HG02678 (cell line): Measurements from ENCODE around the gene GBP6.
A peak's percentile ranks its signal among the peaks of the same experiment; 100 is the strongest.
"Not testable (repeated sequence)": the region's sequence is repeated elsewhere in the genome, so short reads cannot be mapped to it uniquely, and the experiment has no call there.

Experiments
- ATAC-seq: cut with Tn5 transposase; IDR thresholded peaks from one replicate; pipeline ENCODE4 v1.9.1; 2021; ENCODE audit warnings: mild to moderate bottlenecking, moderate library complexity; ENCODE audit not compliant: unreplicated experiment

GBP6 gene, protein sequence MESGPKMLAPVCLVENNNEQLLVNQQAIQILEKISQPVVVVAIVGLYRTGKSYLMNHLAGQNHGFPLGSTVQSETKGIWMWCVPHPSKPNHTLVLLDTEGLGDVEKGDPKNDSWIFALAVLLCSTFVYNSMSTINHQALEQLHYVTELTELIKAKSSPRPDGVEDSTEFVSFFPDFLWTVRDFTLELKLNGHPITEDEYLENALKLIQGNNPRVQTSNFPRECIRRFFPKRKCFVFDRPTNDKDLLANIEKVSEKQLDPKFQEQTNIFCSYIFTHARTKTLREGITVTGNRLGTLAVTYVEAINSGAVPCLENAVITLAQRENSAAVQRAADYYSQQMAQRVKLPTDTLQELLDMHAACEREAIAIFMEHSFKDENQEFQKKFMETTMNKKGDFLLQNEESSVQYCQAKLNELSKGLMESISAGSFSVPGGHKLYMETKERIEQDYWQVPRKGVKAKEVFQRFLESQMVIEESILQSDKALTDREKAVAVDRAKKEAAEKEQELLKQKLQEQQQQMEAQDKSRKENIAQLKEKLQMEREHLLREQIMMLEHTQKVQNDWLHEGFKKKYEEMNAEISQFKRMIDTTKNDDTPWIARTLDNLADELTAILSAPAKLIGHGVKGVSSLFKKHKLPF

DNA sequence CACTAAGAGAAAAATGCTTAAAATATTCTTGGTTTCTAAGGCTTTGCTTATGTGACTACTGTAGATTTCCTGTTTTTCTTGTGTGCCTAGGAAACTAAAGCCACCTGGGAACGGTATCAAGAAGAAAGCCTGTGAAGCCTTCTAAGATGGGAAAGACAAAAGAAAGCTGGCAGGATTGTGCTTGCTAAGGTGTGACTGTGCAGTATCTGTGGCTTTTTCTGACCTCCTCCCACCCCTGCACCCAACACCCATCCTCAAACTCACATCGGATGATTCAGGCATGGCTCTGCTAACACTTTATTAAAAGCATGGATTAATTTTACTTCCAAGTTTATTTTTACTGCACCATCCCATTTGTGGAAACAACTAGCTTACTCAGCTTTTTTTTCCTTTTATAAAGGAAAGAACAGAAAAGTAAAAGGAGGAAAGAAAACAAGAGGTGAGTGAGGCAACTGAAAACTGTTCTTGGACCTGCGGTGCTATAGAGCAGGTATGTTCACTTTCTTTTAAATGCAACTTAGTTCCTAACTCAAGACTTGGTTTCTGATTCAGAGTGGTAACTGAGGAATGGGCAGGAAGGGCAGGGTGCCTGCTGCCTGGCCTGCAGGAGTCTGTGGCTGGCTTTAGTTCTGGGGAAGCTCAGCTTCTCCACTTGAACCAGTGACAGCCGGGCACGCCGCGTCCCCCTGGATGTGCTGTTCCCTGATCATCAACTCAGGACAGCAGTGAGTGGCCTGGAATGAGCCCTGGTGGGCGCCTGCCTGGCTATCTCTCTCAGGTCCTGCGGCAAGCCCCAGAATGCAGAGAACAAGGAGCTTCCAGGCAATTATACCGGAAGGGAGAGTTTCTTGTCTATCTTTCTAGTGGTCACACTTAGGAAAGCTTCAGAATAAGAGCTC is at the start of gene GBP6:
TSS of gene GBP6 (plus strand) at position 422 of the 899 bp plus-strand sequence. CDS start 4,493 bp downstream, outside the sequence.
- ATAC-seq = peak; percentile 41

DNA sequence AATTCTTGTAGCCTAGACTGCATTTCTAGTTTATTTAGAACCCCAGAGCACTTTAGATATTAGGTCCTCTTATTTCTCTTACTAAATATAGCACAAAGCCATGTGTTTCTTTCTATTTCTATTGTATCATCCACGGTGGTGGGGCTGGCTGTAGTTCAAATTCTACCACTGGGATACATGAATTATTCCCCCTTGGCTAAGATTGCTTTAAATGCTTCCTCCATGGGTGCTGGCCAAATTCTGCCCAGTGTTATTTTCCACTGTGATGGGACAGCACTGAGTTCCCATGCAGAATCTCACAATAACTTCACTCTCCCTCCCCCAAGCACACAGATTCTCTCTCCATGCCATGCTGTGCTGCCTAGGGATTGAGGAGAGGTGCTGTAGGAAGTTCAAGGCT is 41.5 kb upstream of the GBP6 start:
- no peak for ATAC-seq

DNA sequence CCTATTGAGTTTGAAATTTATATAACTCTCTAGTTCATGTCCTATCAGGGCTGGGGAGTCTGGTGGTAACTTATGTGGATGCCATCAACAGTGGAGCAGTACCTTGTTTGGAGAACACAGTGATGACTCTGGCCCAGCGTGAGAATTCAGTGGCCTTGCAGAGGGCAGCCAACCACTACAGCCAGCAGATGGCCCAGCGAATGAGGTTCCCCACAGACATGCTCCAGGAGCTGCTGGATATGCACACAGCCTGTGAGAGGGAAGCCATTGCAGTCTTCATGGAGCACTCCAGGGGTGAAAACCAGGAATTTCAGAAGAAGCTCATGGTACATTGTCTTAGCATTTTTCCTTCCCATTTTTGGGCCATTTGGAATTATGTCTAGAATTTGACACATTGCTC is 32.0 kb upstream of the GBP6 start:
- ATAC-seq = no peak

DNA sequence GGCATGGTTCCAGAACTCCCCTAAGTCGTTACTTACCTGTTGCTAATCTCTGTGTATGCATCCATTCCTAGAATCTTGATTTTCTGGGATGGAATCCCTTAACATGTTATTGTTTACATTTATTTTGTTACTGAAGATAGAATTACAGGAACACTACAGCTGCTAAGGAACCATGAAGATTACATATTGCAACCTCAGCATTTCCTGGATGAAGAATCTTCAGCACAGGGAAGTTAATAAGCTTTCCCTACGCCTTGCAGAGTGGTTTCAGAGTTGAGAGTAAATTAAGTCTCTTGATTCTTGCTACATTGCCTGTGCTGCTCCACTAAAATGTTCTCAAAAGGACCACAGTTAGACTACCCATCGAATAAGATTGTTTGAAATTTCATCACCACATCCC is 31.4 kb upstream of the GBP6 start:
- no peak for ATAC-seq

DNA sequence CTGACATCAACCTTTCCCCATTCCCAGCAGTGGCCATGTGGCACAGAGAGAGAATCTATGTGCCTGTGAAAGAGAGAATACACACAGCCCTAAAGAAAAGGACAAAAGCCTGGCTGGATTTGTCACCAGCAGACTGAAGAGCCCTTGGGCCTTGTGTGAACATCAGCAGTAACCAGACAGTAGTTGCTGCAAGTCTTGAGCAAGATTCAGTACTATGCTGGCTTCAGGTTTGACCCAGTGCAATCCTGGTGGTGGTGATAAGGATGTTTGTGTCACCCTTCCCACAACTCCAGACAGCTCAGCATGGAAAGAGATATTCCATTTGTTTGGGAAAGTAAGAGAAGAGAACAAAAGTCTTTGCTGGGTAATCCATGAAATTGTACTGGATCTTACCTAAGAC is 28.4 kb upstream of the GBP6 start:
- no peak for ATAC-seq

DNA sequence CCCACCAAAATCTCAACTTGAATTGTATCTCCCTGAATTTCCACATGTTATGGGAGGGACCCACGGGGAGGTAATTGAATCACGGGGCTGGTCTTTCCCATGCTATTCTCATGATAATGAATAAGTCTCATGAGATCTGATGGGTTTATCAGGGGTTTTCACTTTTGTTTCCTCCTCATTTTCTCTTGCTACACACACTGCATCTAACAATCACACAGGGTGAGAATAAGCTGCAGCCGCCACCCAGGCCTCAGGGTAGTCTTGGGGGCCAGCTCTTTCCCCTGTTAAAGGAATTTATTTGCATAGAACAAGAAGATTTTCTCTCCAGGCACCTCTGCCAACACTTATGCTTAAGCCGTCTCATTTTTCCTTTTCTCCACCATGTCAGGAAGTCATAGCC is 26.0 kb upstream of the GBP6 start:
- no peak for ATAC-seq

DNA sequence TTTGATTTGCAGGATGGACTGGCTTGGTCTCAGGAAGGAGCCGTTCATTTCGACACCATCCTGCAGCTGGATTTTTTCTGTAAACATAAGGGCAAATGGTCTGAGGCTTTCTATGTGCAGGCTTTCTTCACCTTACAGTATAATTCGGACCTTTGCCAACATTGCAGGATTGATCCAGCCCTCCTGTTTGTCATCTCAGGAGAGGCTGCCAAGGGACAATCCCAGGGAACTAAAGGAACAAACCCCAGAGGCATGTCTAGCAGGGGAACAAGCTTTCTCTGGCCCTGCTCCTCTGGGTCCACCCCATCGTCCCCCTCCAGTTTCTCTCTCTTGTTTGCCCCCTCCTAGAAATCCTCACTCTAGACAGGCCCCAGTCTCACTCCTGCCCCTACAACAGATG is 24.8 kb upstream of the GBP6 start:
- no peak for ATAC-seq

DNA sequence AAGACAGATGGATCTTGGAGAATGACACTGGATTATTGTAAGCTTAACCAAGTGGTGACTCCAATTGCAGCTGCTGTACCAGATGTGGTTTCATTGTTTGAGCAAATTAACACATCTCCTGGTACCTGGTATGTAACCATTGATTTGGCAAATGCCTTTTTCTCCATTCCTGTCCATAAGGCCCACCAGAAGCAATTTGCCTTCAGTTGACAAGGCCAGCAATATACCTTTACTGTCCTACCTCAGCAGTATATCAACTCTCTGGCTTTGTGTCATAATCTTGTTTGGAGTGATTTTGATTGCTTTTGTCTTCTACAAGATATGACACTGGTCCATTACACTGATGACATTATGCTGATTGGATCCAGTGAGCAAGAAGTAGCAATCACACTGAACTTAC is 18.4 kb upstream of the GBP6 start:
- not testable (repeated sequence) for ATAC-seq

DNA sequence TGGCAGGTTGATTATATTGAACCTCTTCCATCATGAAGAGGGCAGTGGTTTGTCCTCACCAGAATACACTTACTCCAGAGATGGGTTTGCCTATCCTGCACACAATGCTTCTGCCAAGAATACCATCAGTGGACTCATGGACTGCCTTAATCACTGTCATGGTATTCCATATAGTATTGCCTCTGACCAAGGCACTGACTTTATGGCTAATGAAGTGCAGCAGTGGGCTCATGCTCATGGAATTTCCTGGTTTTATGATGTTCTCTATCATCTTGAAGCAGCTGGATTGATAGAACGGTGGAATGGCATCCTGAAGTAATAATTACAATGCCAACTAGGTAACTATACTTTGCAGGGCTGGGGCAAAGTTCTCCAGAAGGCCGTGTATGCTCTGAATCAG is 16.6 kb upstream of the GBP6 start:
- ATAC-seq = no peak

DNA sequence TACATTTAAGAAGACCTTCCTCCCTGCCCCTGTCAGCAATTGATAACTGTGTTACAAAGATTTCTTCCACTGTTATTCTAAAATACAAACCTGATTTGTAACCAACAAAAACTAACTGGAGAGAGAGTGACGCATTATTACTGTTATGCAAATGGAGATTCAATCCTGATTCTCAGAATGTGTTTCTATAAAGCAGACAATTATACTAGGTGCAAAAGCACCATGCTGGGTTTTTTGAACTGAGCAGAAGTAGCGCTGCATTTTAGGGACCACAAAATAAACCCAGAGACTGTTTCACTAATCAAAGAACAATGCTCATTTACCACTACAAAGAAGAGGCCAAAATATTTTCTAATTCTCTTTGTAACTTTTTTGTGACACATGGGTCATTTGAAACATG is 13.6 kb upstream of the GBP6 start:
- no peak for ATAC-seq

DNA sequence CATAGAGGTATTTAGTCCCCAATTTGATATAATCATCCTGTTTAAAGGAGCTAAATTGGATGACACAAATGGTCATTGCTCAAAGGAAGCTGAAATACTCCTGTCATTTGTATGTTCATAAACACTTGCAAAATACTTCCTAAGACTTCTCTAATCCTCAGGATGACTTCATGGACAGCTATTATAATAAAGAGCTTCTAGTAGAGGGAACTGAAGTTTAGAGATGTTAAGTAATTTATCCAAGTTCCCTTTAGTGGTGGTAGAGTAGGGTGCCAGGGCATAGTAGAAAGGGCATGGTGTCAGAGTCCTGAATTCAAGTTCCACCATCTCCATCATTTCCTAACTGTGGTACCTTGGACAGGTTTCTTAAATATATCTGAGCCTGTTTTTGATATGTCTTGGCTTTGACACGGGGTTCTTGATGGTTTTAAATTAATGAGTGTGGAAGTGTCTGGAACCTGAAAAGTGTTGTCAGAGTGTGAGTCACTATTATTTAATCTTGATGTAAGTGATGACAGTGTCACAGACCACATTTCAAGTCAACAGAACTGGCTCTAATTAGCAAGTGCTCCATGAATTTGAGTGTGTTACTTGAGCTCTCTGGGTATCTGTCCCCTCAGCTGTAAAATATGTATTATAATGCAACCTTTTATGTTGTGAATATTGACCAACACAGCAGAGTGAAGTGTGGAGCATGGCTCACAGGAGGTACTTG is 12.1 kb upstream of the GBP6 start:
- ATAC-seq = no peak

DNA sequence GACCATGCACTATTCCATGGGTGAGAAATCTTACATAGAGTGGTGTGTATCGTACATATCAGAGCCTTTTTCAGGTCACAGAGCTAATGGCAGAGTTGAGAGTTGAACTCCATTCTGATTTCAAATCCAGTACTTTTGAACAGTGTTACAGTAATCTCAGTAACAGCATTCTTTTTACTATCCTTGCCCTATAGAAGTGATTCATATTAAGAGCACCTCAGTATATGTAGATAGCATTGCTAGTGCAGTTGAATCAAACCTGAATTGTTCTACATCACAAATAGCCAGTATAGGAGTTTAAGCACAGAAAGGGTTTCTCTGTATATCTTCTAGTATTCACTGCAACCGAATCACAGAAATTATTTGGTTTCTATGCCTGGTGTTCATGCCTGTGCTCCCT is 11.4 kb upstream of the GBP6 start:
- ATAC-seq = no peak

DNA sequence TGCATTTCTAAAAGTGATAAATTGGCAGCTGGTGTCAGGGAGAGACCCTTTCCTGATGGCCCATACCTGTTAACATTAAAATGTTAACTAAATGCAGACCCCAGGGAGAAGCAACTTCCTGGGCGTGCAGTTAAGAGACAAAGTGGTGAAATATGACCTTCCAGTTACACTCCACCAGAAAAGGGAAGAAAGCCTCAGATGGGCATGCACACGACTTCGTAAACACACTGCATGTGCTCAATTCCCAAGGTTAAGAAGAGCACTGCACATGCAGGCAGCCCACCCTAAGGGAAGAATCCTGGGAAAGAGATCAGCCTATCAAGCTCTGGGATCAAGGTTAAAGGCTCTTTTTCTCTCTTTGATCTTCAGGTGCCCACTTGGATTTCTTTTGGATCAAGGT is 9.7 kb upstream of the GBP6 start:
- no peak for ATAC-seq

DNA sequence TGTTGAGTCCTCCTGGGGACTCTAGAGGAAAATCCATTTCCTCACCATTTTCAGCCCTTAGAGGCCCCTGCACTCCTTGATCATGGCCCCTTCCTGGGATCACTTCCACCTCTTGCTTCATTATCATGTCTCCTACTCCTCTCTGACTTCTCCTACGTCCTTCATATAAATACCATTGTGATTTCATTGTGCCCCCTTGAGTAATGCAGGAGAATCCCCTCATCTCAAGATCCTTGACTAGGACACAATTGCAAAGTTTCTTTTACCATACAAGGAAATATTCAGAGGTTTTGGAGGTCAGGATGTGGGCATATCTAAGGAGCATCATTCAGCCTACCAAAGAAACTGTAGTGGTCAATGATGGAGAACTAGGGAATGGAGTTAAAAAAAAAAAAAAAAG is 8.8 kb upstream of the GBP6 start:
- ATAC-seq = no peak

DNA sequence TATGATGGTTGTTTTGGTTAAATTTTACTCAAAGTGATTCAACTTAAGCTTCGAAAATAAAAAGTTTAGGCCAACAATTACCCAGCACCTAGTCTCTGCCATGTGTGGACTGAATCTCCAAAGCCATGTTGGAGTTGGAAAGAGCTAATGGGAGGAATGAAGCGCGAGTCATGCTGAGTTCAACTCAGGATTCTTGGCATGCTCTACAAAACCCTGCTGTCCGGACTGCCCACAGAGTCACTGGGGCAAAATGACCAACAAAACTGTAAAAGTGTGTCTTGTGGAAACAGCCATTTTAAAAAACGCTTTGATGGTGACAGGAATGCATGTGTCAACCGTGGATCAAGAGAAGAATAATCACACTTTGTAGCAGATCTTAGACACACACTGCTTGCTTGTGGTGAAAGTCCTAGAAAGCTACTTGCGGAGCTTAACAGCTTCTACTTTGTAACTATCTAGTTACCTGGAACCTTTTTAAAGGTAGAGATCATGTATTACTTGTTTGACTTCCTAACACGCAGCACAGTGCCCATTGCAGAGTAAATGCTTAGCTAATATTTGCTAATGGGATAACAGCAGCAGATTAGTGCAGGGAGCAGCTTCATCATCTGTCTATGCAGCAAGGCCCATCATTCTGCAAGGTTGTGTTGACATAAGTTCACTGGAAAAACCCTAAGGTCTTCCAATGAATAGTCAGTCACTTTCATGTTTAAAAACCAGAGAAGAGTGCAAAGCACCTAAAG is 7.0 kb upstream of the GBP6 start:
- no peak for ATAC-seq

DNA sequence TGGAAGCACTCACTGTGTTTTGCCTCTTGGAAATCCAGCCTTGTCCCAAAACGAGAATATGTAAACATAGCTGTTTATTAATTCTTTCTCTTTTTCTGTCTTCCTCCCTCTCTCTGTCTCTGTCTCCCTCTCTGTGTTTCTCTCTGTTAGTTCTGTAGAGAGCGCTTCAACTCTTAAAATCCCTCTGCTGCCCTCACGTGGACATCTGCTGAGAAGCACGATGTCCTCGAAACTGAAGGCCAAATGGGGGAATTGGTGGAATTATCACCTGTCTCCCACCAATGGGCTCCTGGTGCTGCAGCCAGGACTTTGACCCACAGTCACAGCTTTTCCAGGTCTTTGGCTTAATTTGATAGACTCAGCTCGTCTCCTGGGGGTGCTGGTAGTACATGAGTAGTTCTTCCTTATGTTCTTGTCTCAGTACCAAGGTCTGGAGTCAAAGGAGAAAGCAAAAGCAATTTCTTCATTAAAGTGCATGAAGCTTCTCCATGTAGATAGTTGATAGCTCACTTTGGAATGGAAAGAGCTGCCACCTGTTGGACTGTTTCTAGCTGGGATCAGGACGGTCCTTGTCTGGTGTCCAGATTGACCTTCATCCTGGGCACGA is 5.5 kb upstream of the GBP6 start:
- ATAC-seq = peak; percentile 70

DNA sequence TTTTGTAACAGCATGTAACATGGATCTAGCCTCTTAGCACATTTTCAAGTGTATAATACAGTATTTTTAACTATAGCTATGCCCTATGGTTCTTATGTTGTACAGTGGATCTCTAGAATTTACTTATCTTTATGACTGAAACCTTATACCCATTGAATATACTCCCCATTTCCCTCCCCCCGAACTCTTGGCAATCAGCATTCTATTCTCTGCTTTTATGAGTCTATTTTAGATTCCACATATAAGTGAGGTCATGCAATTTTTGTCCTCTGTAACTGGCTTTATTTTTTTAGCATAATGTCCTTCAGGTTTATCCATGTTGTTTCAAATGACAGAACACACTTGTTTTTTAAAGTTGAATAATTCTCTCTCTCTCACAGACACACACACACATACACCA is 3.1 kb upstream of the GBP6 start:
- ATAC-seq = no peak

DNA sequence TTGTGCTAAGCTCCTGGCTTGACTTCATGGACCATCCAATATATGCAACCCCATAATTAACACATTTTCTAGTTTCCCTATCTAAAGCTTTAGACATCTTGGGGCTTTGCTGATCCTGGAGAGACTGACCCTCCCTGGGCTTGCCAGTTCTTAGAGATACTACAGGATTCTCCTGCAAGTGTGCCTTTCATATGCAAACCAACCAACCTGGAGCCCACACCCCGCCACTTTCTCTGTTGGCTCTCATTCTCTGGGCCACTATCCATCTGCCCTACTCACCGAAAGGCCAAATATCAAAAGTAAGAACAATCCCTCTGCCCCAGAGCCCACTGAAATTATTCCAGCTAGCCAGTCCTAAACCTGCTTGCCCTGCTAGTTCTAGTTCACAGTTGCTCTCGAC is 2.2 kb upstream of the GBP6 start:
- ATAC-seq = no peak

DNA sequence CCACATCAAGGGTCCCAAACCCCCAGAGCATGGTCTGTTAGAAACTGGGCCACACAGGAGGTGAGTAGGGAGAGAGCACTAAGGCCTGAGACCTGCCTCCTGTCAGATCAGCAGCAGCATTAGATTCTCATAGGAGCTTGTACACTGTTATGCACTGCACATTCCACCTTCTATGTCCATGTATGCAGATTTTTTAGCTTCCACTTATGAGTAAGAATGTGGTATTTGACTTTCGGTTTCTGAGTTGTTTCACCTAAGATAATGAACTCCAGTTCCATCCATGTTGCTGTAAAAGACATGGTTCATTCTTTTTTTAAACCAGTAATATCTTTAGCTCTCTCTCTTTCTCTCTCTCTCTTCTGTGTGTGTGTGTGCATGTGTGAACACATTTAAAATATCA is 663 bp upstream of the GBP6 start:
- ATAC-seq = peak; percentile 87
